ENCODE results near the gene GUCY2D.

The GUCY2D gene

GRCh38 chr17:8018436-8018835 lies 16.0 kb downstream of the GUCY2D start (continued):
- TF ChIP-seq PATZ1 (CRISPR knock-in tag; IDR thresholded peaks at IDR 0.05; ENCODE audit: borderline replicate concordance), result no peak
- no peak for TF ChIP-seq CSRNP3 (CRISPR knock-in tag; IDR thresholded peaks at IDR 0.05)
- no peak for TF ChIP-seq BACH2 (CRISPR knock-in tag; IDR thresholded peaks at IDR 0.05; ENCODE audit: borderline replicate concordance)
- TF ChIP-seq PPARA (CRISPR knock-in tag; IDR thresholded peaks at IDR 0.05; ENCODE audit: borderline replicate concordance), result no peak
- no peak for TF ChIP-seq OSR1 (CRISPR knock-in tag; IDR thresholded peaks at IDR 0.05)
- no peak for TF ChIP-seq ISL1 (CRISPR knock-in tag; IDR thresholded peaks at IDR 0.05)
- TF ChIP-seq ZC3H10 (CRISPR knock-in tag; IDR thresholded peaks at IDR 0.05), result no peak

- ATAC-seq, result no peak
- TF ChIP-seq RARB (CRISPR knock-in tag; IDR thresholded peaks at IDR 0.05) (no peak), ZNF565 (CRISPR knock-in tag; conservative IDR thresholded peaks at IDR 0.05; ENCODE audit: low read depth) (no peak), ZFP30 (CRISPR knock-in tag; IDR thresholded peaks at IDR 0.05) (no peak), CSRNP3 (CRISPR knock-in tag; IDR thresholded peaks at IDR 0.05) (no peak), PPARA (CRISPR knock-in tag; IDR thresholded peaks at IDR 0.05; ENCODE audit: borderline replicate concordance) (no peak), ZNF8 (CRISPR knock-in tag; IDR thresholded peaks at IDR 0.05) (no peak), GLIS3 (CRISPR knock-in tag; IDR thresholded peaks at IDR 0.05) (no peak), ZFP3 (CRISPR knock-in tag; IDR thresholded peaks at IDR 0.05) (no peak), POU6F1 (CRISPR knock-in tag; IDR thresholded peaks at IDR 0.05; ENCODE audit: borderline replicate concordance, low read depth) (no peak), ZC3H10 (CRISPR knock-in tag; IDR thresholded peaks at IDR 0.05) (no peak), TSHZ2 (CRISPR knock-in tag; IDR thresholded peaks at IDR 0.05) (no peak)
Measured at GRCh38 chr17:8019166-8019565, 16.8 kb downstream of the GUCY2D start.

- ATAC-seq, result no peak
- no peak for TF ChIP-seq OSR1 (CRISPR knock-in tag; IDR thresholded peaks at IDR 0.05)
- TF ChIP-seq ESRRG (CRISPR knock-in tag; IDR thresholded peaks at IDR 0.05), result no peak
- no peak for TF ChIP-seq ZFP3 (CRISPR knock-in tag; IDR thresholded peaks at IDR 0.05)
- TF ChIP-seq ZNF70 (CRISPR knock-in tag; IDR thresholded peaks at IDR 0.05), result no peak
- TF ChIP-seq ZNF8 (CRISPR knock-in tag; IDR thresholded peaks at IDR 0.05), result no peak
- no peak for TF ChIP-seq GLIS3 (CRISPR knock-in tag; IDR thresholded peaks at IDR 0.05)
- no peak for TF ChIP-seq ZFP30 (CRISPR knock-in tag; IDR thresholded peaks at IDR 0.05)
- no peak for TF ChIP-seq PPARA (CRISPR knock-in tag; IDR thresholded peaks at IDR 0.05; ENCODE audit: borderline replicate concordance)
- TF ChIP-seq ZC3H10 (CRISPR knock-in tag; IDR thresholded peaks at IDR 0.05), result no peak
- TF ChIP-seq BACH2 (CRISPR knock-in tag; IDR thresholded peaks at IDR 0.05; ENCODE audit: borderline replicate concordance), result no peak
- no peak for TF ChIP-seq SNAI2 (CRISPR knock-in tag; IDR thresholded peaks at IDR 0.05)
- TF ChIP-seq TSHZ2 (CRISPR knock-in tag; IDR thresholded peaks at IDR 0.05), result no peak
- no peak for TF ChIP-seq CREB5 (CRISPR knock-in tag; IDR thresholded peaks at IDR 0.05; ENCODE audit: low read depth)
- TF ChIP-seq ZNF565 (CRISPR knock-in tag; conservative IDR thresholded peaks at IDR 0.05; ENCODE audit: low read depth), result no peak
- TF ChIP-seq ISL1 (CRISPR knock-in tag; IDR thresholded peaks at IDR 0.05), result no peak
- no peak for TF ChIP-seq CSDC2 (CRISPR knock-in tag; IDR thresholded peaks at IDR 0.05)
Measured at GRCh38 chr17:8019665-8020650, 17.5 kb downstream of the GUCY2D start.
